ENCODE data around the gene HOXD4. TPM values are rescaled to one million over a fixed set of nuclear protein-coding genes. Genes with fewer than 3 reads are reported as not detected.

The HOXD4 gene
- polyA plus RNA-seq, 1 of the 3 experiments (the other 2 are of a cell fraction): 1.0 TPM

DNA sequence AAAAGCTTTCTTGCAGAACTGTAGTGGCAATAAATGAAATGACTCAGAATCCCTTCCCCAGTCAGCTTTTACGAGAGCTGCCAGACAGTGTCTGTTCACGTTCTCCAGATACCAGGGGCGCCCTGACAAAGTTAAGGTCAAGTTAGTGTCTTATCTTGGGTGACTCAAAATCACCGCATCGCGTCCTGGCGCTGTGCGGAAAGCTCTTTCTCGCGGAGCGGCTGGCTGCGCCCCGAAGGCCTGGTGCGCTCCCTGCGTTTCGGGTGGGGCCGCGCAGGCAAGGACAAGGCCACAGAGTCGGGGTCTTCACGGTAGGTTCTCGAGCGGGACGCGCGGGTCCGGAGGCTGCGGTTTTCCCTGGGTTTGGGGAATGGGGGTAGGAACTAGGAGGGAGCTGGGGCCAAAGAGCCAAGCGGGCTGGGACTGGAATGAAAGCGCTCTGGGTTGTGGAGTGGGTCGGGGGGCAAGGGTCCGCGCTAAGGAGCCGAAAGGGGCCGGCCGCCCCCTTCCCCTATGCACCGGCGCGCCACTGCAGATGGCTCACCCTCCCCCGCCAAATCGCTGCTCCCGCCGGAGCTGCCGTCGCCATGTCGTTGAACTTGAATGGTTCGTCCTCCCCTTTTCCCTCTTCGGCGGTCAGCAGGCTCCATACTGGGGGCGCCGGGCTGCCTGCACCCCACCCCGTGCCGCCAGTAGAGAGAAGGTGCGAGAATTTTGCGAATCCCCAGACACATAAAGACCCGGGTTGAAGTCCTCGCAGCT lies 46.9 kb upstream of the HOXD4 start:
- peaks cover 11% of the 10 kb centered on the region for H3F3A ChIP-seq (replicated peaks; ENCODE audit: insufficient read depth)
- DNase-seq: no peak
- POLR2A ChIA-PET: interaction anchor here (1.0 kb wide), 1 partner anchor 13 kb away, joined by 3 read pairs; no protein-coding TSS in a partner anchor
- H3K4me1 ChIP-seq (ENCODE audit: control insufficient read depth in 1 of 2, insufficient read depth in 2 of 2, low read depth in 1 of 2, low read length in 1 of 2): peaks cover 0 to 13% of the 10 kb centered on the region in 2 experiments; a peak in 2 of 4 replicates
- H3K36me3 ChIP-seq (replicated peaks in 1 of 2; ENCODE audit: control insufficient read depth in 1 of 2, insufficient read depth in 2 of 2, low read length in 1 of 2): no peaks in the 10 kb centered on the region
- no peaks in the 10 kb centered on the region for H4K20me1 ChIP-seq (ENCODE audit: insufficient read depth)
- H3K27me3 ChIP-seq (ENCODE audit: insufficient read depth): peaks cover 86% of the 10 kb centered on the region
- peak overlapping the region; percentile 76 for H3K4me2 ChIP-seq
- no peaks in the 10 kb centered on the region for H3K79me2 ChIP-seq (ENCODE audit: insufficient read depth)
- 0 out of 2 replicates have a peak overlapping the region, but pooled peaks have one; percentile 29 for H2AFZ ChIP-seq (ENCODE audit: low read depth)
- CTCF ChIA-PET: interaction anchor here (0.8 to 17.7 kb wide), 19 partner anchors 9 to 1405 kb away, joined by 3 to 264 read pairs (median 4); partner anchors contain the start of genes EVX2, HOXD10, HOXD12 and HOXD13
- H3K9me2 ChIP-seq: no peaks in the 10 kb centered on the region
- WGBS (ENCODE audit: low lambda C conversion rate): 8% methylated on average over 30 of the region's 56 CpGs
- H3K9me3 ChIP-seq: no peaks in the 10 kb centered on the region
- no peak overlapping the region for H3K9ac ChIP-seq
- peak overlapping the region; percentile 32 to 54 for H3K4me3 ChIP-seq (ENCODE audit: low read depth in 2 of 2, low read length in 1 of 2)
- H3K27ac ChIP-seq (ENCODE audit: low read depth in 2 of 2, low read length in 1 of 2): no peak overlapping the region
- no peak for TF ChIP-seq MEF2A (IDR thresholded peaks at IDR 0.05; ENCODE audit: borderline replicate concordance, low read depth)
- no peak for TF ChIP-seq JUND (IDR thresholded peaks at IDR 0.05)
- TF ChIP-seq SMC3 (IDR thresholded peaks at IDR 0.05; ENCODE audit: low read depth, low read length): no peak
- no peak for TF ChIP-seq GABPA (IDR thresholded peaks at IDR 0.05; ENCODE audit: low read depth)
- no peak for TF ChIP-seq GATA2 (CRISPR knock-in tag; IDR thresholded peaks at IDR 0.05)
- TF ChIP-seq FOXJ3 (CRISPR knock-in tag; IDR thresholded peaks at IDR 0.05): no peak
- peak; percentile 53; the same call in 1 of the 2 replicates for TF ChIP-seq EZH2phosphoT487 (IDR thresholded peaks at IDR 0.05; ENCODE audit: borderline replicate concordance, low read depth)
- TF ChIP-seq USF1 (IDR thresholded peaks at IDR 0.05; ENCODE audit: borderline replicate concordance, low read depth): no peak
- no peak for TF ChIP-seq TAF1 (IDR thresholded peaks at IDR 0.05; ENCODE audit: borderline replicate concordance, low read depth, low read length)
- TF ChIP-seq, protein P1, sequence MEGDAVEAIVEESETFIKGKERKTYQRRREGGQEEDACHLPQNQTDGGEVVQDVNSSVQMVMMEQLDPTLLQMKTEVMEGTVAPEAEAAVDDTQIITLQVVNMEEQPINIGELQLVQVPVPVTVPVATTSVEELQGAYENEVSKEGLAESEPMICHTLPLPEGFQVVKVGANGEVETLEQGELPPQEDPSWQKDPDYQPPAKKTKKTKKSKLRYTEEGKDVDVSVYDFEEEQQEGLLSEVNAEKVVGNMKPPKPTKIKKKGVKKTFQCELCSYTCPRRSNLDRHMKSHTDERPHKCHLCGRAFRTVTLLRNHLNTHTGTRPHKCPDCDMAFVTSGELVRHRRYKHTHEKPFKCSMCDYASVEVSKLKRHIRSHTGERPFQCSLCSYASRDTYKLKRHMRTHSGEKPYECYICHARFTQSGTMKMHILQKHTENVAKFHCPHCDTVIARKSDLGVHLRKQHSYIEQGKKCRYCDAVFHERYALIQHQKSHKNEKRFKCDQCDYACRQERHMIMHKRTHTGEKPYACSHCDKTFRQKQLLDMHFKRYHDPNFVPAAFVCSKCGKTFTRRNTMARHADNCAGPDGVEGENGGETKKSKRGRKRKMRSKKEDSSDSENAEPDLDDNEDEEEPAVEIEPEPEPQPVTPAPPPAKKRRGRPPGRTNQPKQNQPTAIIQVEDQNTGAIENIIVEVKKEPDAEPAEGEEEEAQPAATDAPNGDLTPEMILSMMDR (IDR thresholded peaks at IDR 0.05): peak; percentile 19; the same call in 1 of the 2 replicates
- no peak for TF ChIP-seq PBX3 (IDR thresholded peaks at IDR 0.05)
- TF ChIP-seq RCOR1 (IDR thresholded peaks at IDR 0.05; ENCODE audit: low read length): no peak
- TF ChIP-seq TCF12 (IDR thresholded peaks at IDR 0.05): no peak
- TF ChIP-seq CHD2 (IDR thresholded peaks at IDR 0.05; ENCODE audit: low read length, partially characterized antibody): no peak
- TF ChIP-seq MXI1 (IDR thresholded peaks at IDR 0.05; ENCODE audit: low read depth, low read length): no peak
- TF ChIP-seq, protein P2, sequence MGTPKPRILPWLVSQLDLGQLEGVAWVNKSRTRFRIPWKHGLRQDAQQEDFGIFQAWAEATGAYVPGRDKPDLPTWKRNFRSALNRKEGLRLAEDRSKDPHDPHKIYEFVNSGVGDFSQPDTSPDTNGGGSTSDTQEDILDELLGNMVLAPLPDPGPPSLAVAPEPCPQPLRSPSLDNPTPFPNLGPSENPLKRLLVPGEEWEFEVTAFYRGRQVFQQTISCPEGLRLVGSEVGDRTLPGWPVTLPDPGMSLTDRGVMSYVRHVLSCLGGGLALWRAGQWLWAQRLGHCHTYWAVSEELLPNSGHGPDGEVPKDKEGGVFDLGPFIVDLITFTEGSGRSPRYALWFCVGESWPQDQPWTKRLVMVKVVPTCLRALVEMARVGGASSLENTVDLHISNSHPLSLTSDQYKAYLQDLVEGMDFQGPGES (IDR thresholded peaks at IDR 0.05; ENCODE audit: low read depth, low read length): no peak

All from SK-N-SH (cell line).